Vagina (tissue), 2 donors: ENCODE data around the gene ABCC1.

ENCODE experiments used
- CTCF ChIP-seq, 3 experiments: fragments of 450-650 bp in 2 of 3; fragments of 200-600 bp in 1 of 3; sonication (generic) in 1 of 3; IDR thresholded peaks; one replicate each; pipeline ENCODE4 v1.5.1; 2017 to 2019; ENCODE audit warnings: antibody characterized with exemption in 3 of 3, mild to moderate bottlenecking in 2 of 3, moderate library complexity in 2 of 3
- POLR2A ChIP-seq, 2 donors: fragments of 450-650 bp; IDR thresholded peaks; one replicate each; pipeline ENCODE4 v1.6.1; 2017; ENCODE audit warnings: antibody characterized with exemption in 2 of 2, mild to moderate bottlenecking in 2 of 2, moderate library complexity in 2 of 2

DNA sequence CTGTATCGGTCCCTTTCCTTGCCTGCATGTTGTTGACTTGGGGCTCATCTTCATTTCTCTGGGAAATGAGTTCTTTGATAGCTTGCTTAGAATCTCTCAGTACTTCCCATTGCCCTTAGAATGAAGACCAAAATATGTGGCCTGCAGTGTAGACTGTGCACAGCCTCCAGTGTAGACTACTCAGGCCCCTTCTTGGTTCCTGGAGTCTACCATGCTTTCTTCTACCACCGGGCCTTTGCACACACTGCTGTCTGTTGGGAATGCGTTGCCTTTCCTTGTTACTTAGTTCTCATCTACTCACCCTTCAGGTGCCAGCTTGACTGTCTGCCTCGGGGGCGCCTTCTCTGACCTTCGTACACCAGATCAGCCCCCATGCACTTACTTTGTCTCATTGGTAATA, 82.0 kb downstream of the ABCC1 start:
- TF ChIP-seq POLR2A (IDR thresholded peaks at IDR 0.05) (no peak), CTCF (IDR thresholded peaks at IDR 0.05) (no peak)
